Endothelial cell of umbilical vein (primary cell): ENCODE results near the gene C10orf71. TPM values are rescaled to one million over a fixed set of nuclear protein-coding genes. Genes with fewer than 3 reads are reported as not detected.

Experiments
- BruUV-seq: library from RNA; stranded (reverse); fragments of 400-500 nt; replicated peaks from 2 replicates; lab custom pipeline; 2021; lab: Mats Ljungman, UMichigan
- CTCF ChIA-PET: fragments of 300-600, 350-600 bp; sonication (Branson Sonifier 250); formaldehyde crosslinking; loops from one replicate; lab custom pipeline; 2021; ENCODE audit warnings: antibody characterized with exemption, inconsistent platforms; lab: Charles Lee
- POLR2A ChIA-PET: fragments of 300-600, 350-600 bp; sonication (Branson Sonifier 250); formaldehyde crosslinking; loops from one replicate; lab custom pipeline; 2021; ENCODE audit warnings: antibody characterized with exemption, inconsistent platforms; lab: Charles Lee
- DNase-seq: peaks from one replicate; pipeline ENCODE4 v3.0.0-alpha.2; 2011; ENCODE audit warnings: low read depth, low spot score
- FAIRE-seq: peaks from 2 replicates; lab custom pipeline; 2011; peaks lifted over from hg19 to GRCh38; lab: Jason Lieb, UNC
- H2AFZ ChIP-seq: 2 replicates; pipeline ENCODE4 v1.6.0; 2012; ENCODE audit warnings: low read depth, low read length, control low read depth, inconsistent platforms
- H3K27ac ChIP-seq: 2 replicates; pipeline ENCODE4 v1.5.1; 2011; ENCODE audit warnings: low read depth, mild to moderate bottlenecking, control low read depth, low read length, moderate library complexity; ENCODE audit not compliant: insufficient read depth
- H3K27me3 ChIP-seq, 2 experiments: 2 replicates each; pipeline versions ENCODE4 v1.6.0 to v1.6.1; 2011; ENCODE audit warnings: low read length in 2 of 2, mixed read lengths in 1 of 2; ENCODE audit not compliant: control insufficient read depth in 2 of 2, insufficient read depth in 2 of 2
- H3K36me3 ChIP-seq, 2 experiments: 2 replicates in 1 of 2; 3 replicates in 1 of 2; pipeline ENCODE4 v1.5.1; 2011; ENCODE audit warnings: low read length in 2 of 2, mild to moderate bottlenecking in 1 of 2, moderate library complexity in 1 of 2; ENCODE audit not compliant: control insufficient read depth in 2 of 2, insufficient read depth in 2 of 2; ENCODE audit errors: extremely low read depth in 1 of 2
- H3K4me1 ChIP-seq: 3 replicates; pipeline ENCODE4 v1.5.1; 2011; ENCODE audit warnings: mild to moderate bottlenecking, low read length; ENCODE audit not compliant: control insufficient read depth, insufficient read depth; ENCODE audit errors: extremely low read depth
- H3K4me2 ChIP-seq: 2 replicates; pipeline ENCODE4 v1.6.1; 2011; ENCODE audit warnings: low read length, control low read depth, mixed read lengths; ENCODE audit not compliant: insufficient read depth
- H3K4me3 ChIP-seq, 3 experiments: fragments of 200-600 bp in 1 of 3; sonication (generic), shearing (Covaris generic) in 1 of 3; replicated peaks in 1 of 3; 2 replicates each; pipeline ENCODE4 v1.5.1; 2011 to 2016; ENCODE audit warnings: control low read depth in 3 of 3, low read length in 3 of 3, mild to moderate bottlenecking in 2 of 3, inconsistent platforms in 1 of 3, low read depth in 1 of 3, moderate library complexity in 1 of 3; ENCODE audit not compliant: insufficient read depth in 1 of 3
- H3K79me2 ChIP-seq: 2 replicates; pipeline ENCODE4 v1.6.0; 2012; ENCODE audit warnings: low read length, inconsistent platforms; ENCODE audit not compliant: control insufficient read depth, insufficient read depth
- H3K9ac ChIP-seq: replicated peaks from 2 replicates; pipeline ENCODE3; 2011; ENCODE audit warnings: low read length, control low read depth; ENCODE audit not compliant: insufficient read depth; ENCODE audit errors: extremely low read depth
- H3K9me1 ChIP-seq: replicated peaks from 3 replicates; pipeline ENCODE4 v1.6.0; 2011; ENCODE audit warnings: mild to moderate bottlenecking, low read length; ENCODE audit not compliant: control insufficient read depth, insufficient read depth; ENCODE audit errors: extremely low read depth
- H3K9me3 ChIP-seq: replicated peaks from 2 replicates; pipeline ENCODE4 v1.5.1; 2012; ENCODE audit warnings: low read length, inconsistent platforms; ENCODE audit not compliant: control insufficient read depth, insufficient read depth
- H4K20me1 ChIP-seq: replicated peaks from 2 replicates; pipeline ENCODE3; 2011; ENCODE audit warnings: mild to moderate bottlenecking, low read length; ENCODE audit not compliant: control insufficient read depth, insufficient read depth; ENCODE audit errors: extremely low read depth
- EZH2 ChIP-seq: IDR thresholded peaks from 2 replicates; pipeline ENCODE4 v1.6.1; 2012; ENCODE audit warnings: borderline replicate concordance, low read depth, mild to moderate bottlenecking, moderate library complexity, low read length, inconsistent platforms; ENCODE audit not compliant: severe bottlenecking
- FOS ChIP-seq: IDR thresholded peaks from 2 replicates; pipeline ENCODE4 v1.6.1; 2011; ENCODE audit warnings: mild to moderate bottlenecking, low read length, moderate library complexity, borderline replicate concordance; ENCODE audit not compliant: insufficient read depth
- GATA2 ChIP-seq: IDR thresholded peaks from 2 replicates; pipeline ENCODE4 v1.7.0; 2011; ENCODE audit warnings: low read depth, mild to moderate bottlenecking, moderate library complexity, mixed read lengths, low read length; ENCODE audit not compliant: insufficient read length, insufficient read depth
- JUN ChIP-seq: IDR thresholded peaks from 2 replicates; pipeline ENCODE4 v1.6.1; 2011; ENCODE audit warnings: borderline replicate concordance, low read depth; ENCODE audit not compliant: insufficient read length, insufficient read depth
- MYC ChIP-seq: IDR thresholded peaks from one replicate; pipeline ENCODE4 v1.6.1; 2011; ENCODE audit warnings: mild to moderate bottlenecking, low read depth, low read length
- POLR2A ChIP-seq: IDR thresholded peaks from 2 replicates; pipeline ENCODE4 v1.6.1; 2012; ENCODE audit warnings: low read depth, mild to moderate bottlenecking, control low read depth, low read length
- POLR2AphosphoS5 ChIP-seq: IDR thresholded peaks from 2 replicates; pipeline ENCODE4 v1.6.1; 2012; ENCODE audit warnings: low read depth, mild to moderate bottlenecking, control low read depth, low read length, moderate library complexity; ENCODE audit not compliant: insufficient read depth
- dilution Hi-C: fragments of 300-500 bp; cut with MboI; formaldehyde crosslinking; loops from one replicate; pipeline ENCODE4 v1.15.0; 2019; ENCODE audit warnings: low sequenced_read_pairs; ENCODE audit not compliant: extremely low pct_ligation_motif_present
- intact Hi-C: fragments of 100-400 bp; cut with micrococcal nuclease; formaldehyde crosslinking; loops from one replicate; pipeline ENCODE4 v1.10.0; 2022
- polyA plus RNA-seq, 4 experiments: library from polyadenylated mRNA; depleted of rRNA in 3 of 4; stranded (reverse) in 3 of 4; unstranded in 1 of 4; fragments of >200 nt; gene quantifications; 2 replicates each; pipeline versions ENCODE4 v1.2.1 to v1.2.3, GENCODE V29; 2011 to 2012; ENCODE audit warnings: missing spikeins in 1 of 4
- total RNA-seq: library from RNA; stranded (reverse); gene quantifications from 2 replicates; pipeline ENCODE4 v1.2.3, GENCODE V29; 2021
- TF ChIP-seq, protein P1 (sequence below), 2 donors: IDR thresholded peaks; 1 replicate in 1 of 2; 2 replicates in 1 of 2; pipeline ENCODE4 v1.5.1; 2011; ENCODE audit warnings: low read length in 2 of 2, mild to moderate bottlenecking in 2 of 2, moderate library complexity in 2 of 2, control low read depth in 1 of 2, inconsistent platforms in 1 of 2, low read depth in 1 of 2; ENCODE audit not compliant: insufficient read depth in 1 of 2; ENCODE audit errors: extremely low read depth in 1 of 2
- TF ChIP-seq, protein P2 (sequence below): IDR thresholded peaks from 2 replicates; pipeline ENCODE4 v1.6.1; 2011; ENCODE audit not compliant: insufficient read depth, insufficient read length

The C10orf71 gene
- total and polyA plus RNA-seq, 2 donors (not counting 3 experiments of a cell fraction or from before 2014, with no cell fraction given): not detected

DNA sequence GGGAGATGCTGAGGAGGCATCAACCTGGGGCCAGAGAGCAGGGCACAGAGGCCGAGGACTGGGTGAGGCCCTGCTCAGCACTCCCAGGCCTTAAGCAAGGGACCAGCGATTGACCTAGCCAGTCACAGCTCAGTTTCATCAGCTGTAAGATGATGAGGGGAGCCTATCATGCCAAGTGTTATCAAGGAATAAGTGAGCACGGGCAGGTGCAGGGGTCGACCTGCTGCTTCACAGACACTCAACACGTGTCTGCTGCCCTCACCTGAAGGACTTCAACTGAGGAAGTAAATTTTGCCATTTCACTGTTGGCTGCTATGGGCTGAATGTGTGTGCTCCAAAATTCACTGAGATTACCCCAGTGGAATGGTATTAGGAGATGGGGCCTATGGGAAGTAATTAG is 9.9 kb downstream of the C10orf71 start:
- H3K27ac ChIP-seq: no peak overlapping the region
- DNase-seq (no peak), FAIRE-seq (no peak)
- H3K4me1 ChIP-seq: no peaks in the 10 kb centered on the region
- no peaks in the 10 kb centered on the region for H4K20me1 ChIP-seq
- no peaks in the 10 kb centered on the region for H3K9me1 ChIP-seq
- no peak overlapping the region for H3K4me2 ChIP-seq
- no peaks in the 10 kb centered on the region for H3K36me3 ChIP-seq
- no peaks in the 10 kb centered on the region for H3K9me3 ChIP-seq
- H3K9ac ChIP-seq: no peak overlapping the region
- TF ChIP-seq GATA2 (no peak), FOS (no peak), POLR2A (no peak), MYC (no peak), JUN (no peak), POLR2AphosphoS5 (no peak), EZH2 (no peak)
- TF ChIP-seq, protein P1, sequence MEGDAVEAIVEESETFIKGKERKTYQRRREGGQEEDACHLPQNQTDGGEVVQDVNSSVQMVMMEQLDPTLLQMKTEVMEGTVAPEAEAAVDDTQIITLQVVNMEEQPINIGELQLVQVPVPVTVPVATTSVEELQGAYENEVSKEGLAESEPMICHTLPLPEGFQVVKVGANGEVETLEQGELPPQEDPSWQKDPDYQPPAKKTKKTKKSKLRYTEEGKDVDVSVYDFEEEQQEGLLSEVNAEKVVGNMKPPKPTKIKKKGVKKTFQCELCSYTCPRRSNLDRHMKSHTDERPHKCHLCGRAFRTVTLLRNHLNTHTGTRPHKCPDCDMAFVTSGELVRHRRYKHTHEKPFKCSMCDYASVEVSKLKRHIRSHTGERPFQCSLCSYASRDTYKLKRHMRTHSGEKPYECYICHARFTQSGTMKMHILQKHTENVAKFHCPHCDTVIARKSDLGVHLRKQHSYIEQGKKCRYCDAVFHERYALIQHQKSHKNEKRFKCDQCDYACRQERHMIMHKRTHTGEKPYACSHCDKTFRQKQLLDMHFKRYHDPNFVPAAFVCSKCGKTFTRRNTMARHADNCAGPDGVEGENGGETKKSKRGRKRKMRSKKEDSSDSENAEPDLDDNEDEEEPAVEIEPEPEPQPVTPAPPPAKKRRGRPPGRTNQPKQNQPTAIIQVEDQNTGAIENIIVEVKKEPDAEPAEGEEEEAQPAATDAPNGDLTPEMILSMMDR (IDR thresholded peaks at IDR 0.05; ENCODE audit: extremely low read depth in 1 of 2, insufficient read depth in 1 of 2, low read depth in 1 of 2, low read length in 2 of 2): no peak
- TF ChIP-seq, protein P2, sequence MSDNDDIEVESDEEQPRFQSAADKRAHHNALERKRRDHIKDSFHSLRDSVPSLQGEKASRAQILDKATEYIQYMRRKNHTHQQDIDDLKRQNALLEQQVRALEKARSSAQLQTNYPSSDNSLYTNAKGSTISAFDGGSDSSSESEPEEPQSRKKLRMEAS: no peak
- intact Hi-C loops (no loop called here), dilution Hi-C loops (no loop called here)
- ChIA-PET POLR2A (no interaction called here), CTCF (no interaction called here)
- no peaks in the 10 kb centered on the region for H3K27me3 ChIP-seq
- no peak overlapping the region for H2AFZ ChIP-seq
- H3K79me2 ChIP-seq: no peaks in the 10 kb centered on the region
- no peak overlapping the region for H3K4me3 ChIP-seq
- no TSS peak for BruUV-seq
